Measurements from ENCODE around the gene LRFN2. TPM values are rescaled to one million over a fixed set of nuclear protein-coding genes. Genes with fewer than 3 reads are reported as not detected.

Gene LRFN2
- polyA plus RNA-seq, 1 donor (not counting 4 experiments of a cell fraction or from before 2014, with no cell fraction given): not detected

- Histone ChIP-seq H3K9me3 (ENCODE audit: control insufficient read depth, low read depth, low read length) (no peaks in the 10 kb centered on the region), H2AFZ (ENCODE audit: control insufficient read depth, low read length) (no peak overlapping the region), H4K20me1 (ENCODE audit: control insufficient read depth, extremely low read depth, insufficient read depth, low read length) (no peaks in the 10 kb centered on the region), H3K4me1 (ENCODE audit: control insufficient read depth, extremely low read depth, insufficient read depth, low read length) (no peaks in the 10 kb centered on the region), H3K27ac (ENCODE audit: control insufficient read depth, insufficient read depth, low read length) (no peak overlapping the region), H3K4me2 (ENCODE audit: control insufficient read depth, extremely low read depth, insufficient read depth, low read depth, low read length) (no peak overlapping the region), H3K9me1 (ENCODE audit: control insufficient read depth, extremely low read depth, insufficient read depth, low read length) (no peaks in the 10 kb centered on the region), H3K27me3 (ENCODE audit: control insufficient read depth, extremely low read depth, insufficient read depth, low read length) (peaks cover 5% of the 10 kb centered on the region), H3K36me3 (ENCODE audit: control insufficient read depth in 2 of 2, extremely low read depth in 1 of 2, insufficient read depth in 2 of 2, low read length in 2 of 2) (no peaks in the 10 kb centered on the region), H3K9ac (ENCODE audit: control insufficient read depth, extremely low read depth, insufficient read depth, low read length) (no peak overlapping the region), H3K4me3 (ENCODE audit: control insufficient read depth in 2 of 3, extremely low read depth in 1 of 3, insufficient read depth in 2 of 3, low read depth in 1 of 3, low read length in 3 of 3) (no peak overlapping the region), H3K79me2 (ENCODE audit: control insufficient read depth, insufficient read depth, low read length) (no peaks in the 10 kb centered on the region)
- dilution Hi-C loops (cut with MboI; ENCODE audit: extremely low pct_ligation_motif_present, low sequenced_read_pairs): no loop called here
- TF ChIP-seq CTCF (optimal IDR thresholded peaks at IDR 0.05 in 1 of 3, IDR thresholded peaks at IDR 0.05 in 1 of 3, conservative IDR thresholded peaks at IDR 0.05 in 1 of 3; ENCODE audit: extremely low read depth in 1 of 3, insufficient read depth in 2 of 3, low read length in 3 of 3): no peak
- TF ChIP-seq EZH2 (IDR thresholded peaks at IDR 0.05; ENCODE audit: low read length): no peak
- FAIRE-seq: no peak
- no peak for DNase-seq (ENCODE audit: low read depth, low spot score)
These were observed 237.9 kb downstream of the LRFN2 start for GRCh38 chr6:40349123-40349900.

GRCh38 chr6:40348591-40348990 is 238.6 kb downstream of the LRFN2 start:
- Histone ChIP-seq H3K4me1 (ENCODE audit: control insufficient read depth, extremely low read depth, insufficient read depth, low read length) (no peaks in the 10 kb centered on the region), H2AFZ (ENCODE audit: control insufficient read depth, low read length) (no peak overlapping the region), H4K20me1 (ENCODE audit: control insufficient read depth, extremely low read depth, insufficient read depth, low read length) (no peaks in the 10 kb centered on the region), H3K27me3 (ENCODE audit: control insufficient read depth, extremely low read depth, insufficient read depth, low read length) (peaks cover 5% of the 10 kb centered on the region), H3K9me3 (ENCODE audit: control insufficient read depth, low read depth, low read length) (no peaks in the 10 kb centered on the region), H3K79me2 (ENCODE audit: control insufficient read depth, insufficient read depth, low read length) (no peaks in the 10 kb centered on the region), H3K36me3 (ENCODE audit: control insufficient read depth in 2 of 2, extremely low read depth in 1 of 2, insufficient read depth in 2 of 2, low read length in 2 of 2) (no peaks in the 10 kb centered on the region), H3K9ac (ENCODE audit: control insufficient read depth, extremely low read depth, insufficient read depth, low read length) (no peak overlapping the region), H3K27ac (ENCODE audit: control insufficient read depth, insufficient read depth, low read length) (no peak overlapping the region), H3K4me3 (ENCODE audit: control insufficient read depth in 2 of 3, extremely low read depth in 1 of 3, insufficient read depth in 2 of 3, low read depth in 1 of 3, low read length in 3 of 3) (no peak overlapping the region), H3K9me1 (ENCODE audit: control insufficient read depth, extremely low read depth, insufficient read depth, low read length) (no peaks in the 10 kb centered on the region), H3K4me2 (ENCODE audit: control insufficient read depth, extremely low read depth, insufficient read depth, low read depth, low read length) (no peak overlapping the region)
- no peak for TF ChIP-seq EZH2 (IDR thresholded peaks at IDR 0.05; ENCODE audit: low read length)
- no peak for TF ChIP-seq CTCF (optimal IDR thresholded peaks at IDR 0.05 in 1 of 3, IDR thresholded peaks at IDR 0.05 in 1 of 3, conservative IDR thresholded peaks at IDR 0.05 in 1 of 3; ENCODE audit: extremely low read depth in 1 of 3, insufficient read depth in 2 of 3, low read length in 3 of 3)
- no peak for DNase-seq (ENCODE audit: low read depth, low spot score)
- no peak for FAIRE-seq
- dilution Hi-C loops (cut with MboI; ENCODE audit: extremely low pct_ligation_motif_present, low sequenced_read_pairs): no loop called here
